HG03558 (cell line): ENCODE results near the gene FBXW8.

Experiments used
- ATAC-seq: cut with Tn5 transposase; IDR thresholded peaks from one replicate; pipeline ENCODE4 v1.9.1; 2021; ENCODE audit warnings: moderate number of reproducible peaks; ENCODE audit not compliant: unreplicated experiment; ENCODE audit errors: extremely low read depth

The FBXW8 gene

GRCh38 chr12:116884871-116885270 lies 25.9 kb upstream of the FBXW8 start:
- no peak for ATAC-seq

- no peak for ATAC-seq
These were observed 25.3 kb upstream of the FBXW8 start for GRCh38 chr12:116885491-116885890.

- ATAC-seq = no peak
These were observed 23.5 kb upstream of the FBXW8 start for GRCh38 chr12:116887244-116887643.

- ATAC-seq = no peak
These were observed 22.9 kb upstream of the FBXW8 start for GRCh38 chr12:116887897-116888296.

- ATAC-seq = no peak
These were observed 20.4 kb upstream of the FBXW8 start for GRCh38 chr12:116890330-116890729.

- ATAC-seq = no peak
These were observed 19.7 kb upstream of the FBXW8 start for GRCh38 chr12:116891019-116891418.

- ATAC-seq = no peak
These were observed 18.2 kb upstream of the FBXW8 start for GRCh38 chr12:116892349-116893140.

GRCh38 chr12:116894913-116895312 lies 15.8 kb upstream of the FBXW8 start:
- no peak for ATAC-seq

GRCh38 chr12:116896411-116896924 lies 14.3 kb upstream of the FBXW8 start:
- ATAC-seq = no peak

- no peak for ATAC-seq
These were observed 13.3 kb upstream of the FBXW8 start for GRCh38 chr12:116897476-116897875.

- no peak for ATAC-seq
These were observed 12.1 kb upstream of the FBXW8 start for GRCh38 chr12:116898669-116899068.

- no peak for ATAC-seq
These were observed 9.1 kb upstream of the FBXW8 start for GRCh38 chr12:116901612-116902011.

- ATAC-seq = no peak
These were observed 6.9 kb upstream of the FBXW8 start for GRCh38 chr12:116903818-116904217.

GRCh38 chr12:116906285-116906684 lies 4.5 kb upstream of the FBXW8 start:
- no peak for ATAC-seq

- no peak for ATAC-seq
These were observed 488 bp upstream of the FBXW8 start for GRCh38 chr12:116910280-116910644.

- no peak for ATAC-seq
These were observed 4.6 kb downstream of the FBXW8 start for GRCh38 chr12:116915326-116915725.

GRCh38 chr12:116916122-116916521 lies 5.4 kb downstream of the FBXW8 start:
- no peak for ATAC-seq

- peak; percentile 74 for ATAC-seq
These were observed 6.0 kb downstream of the FBXW8 start for GRCh38 chr12:116916714-116917114.

- ATAC-seq = no peak
These were observed 7.7 kb downstream of the FBXW8 start for GRCh38 chr12:116918464-116918863.

GRCh38 chr12:116919247-116919661 lies 8.5 kb downstream of the FBXW8 start:
- ATAC-seq = no peak

- ATAC-seq = no peak
These were observed 9.1 kb downstream of the FBXW8 start for GRCh38 chr12:116919706-116920485.
